GM18517 (cell line): ENCODE measurements around the gene ITPKB.
"Not testable (repeated sequence)": the region's sequence is repeated elsewhere in the genome, so short reads cannot be mapped to it uniquely, and the experiment has no call there.

Experiments
- ATAC-seq: cut with Tn5 transposase; IDR thresholded peaks from one replicate; pipeline ENCODE4 v1.9.1; 2021; ENCODE audit warnings: mild to moderate bottlenecking, moderate library complexity; ENCODE audit not compliant: unreplicated experiment

Gene ITPKB

GRCh38 chr1:226761322-226761721 is 22.2 kb upstream of the ITPKB start:
- ATAC-seq = no peak

- no peak for ATAC-seq
These were observed 15.9 kb upstream of the ITPKB start for GRCh38 chr1:226754793-226755533.

- no peak for ATAC-seq
These were observed 15.0 kb upstream of the ITPKB start for GRCh38 chr1:226754097-226754496.

GRCh38 chr1:226751703-226752102 is 12.6 kb upstream of the ITPKB start:
- no peak for ATAC-seq

- ATAC-seq = no peak
These were observed 12.1 kb upstream of the ITPKB start for GRCh38 chr1:226751214-226751613.

- no peak for ATAC-seq
These were observed 10.4 kb upstream of the ITPKB start for GRCh38 chr1:226749467-226749866.

- ATAC-seq = no peak
These were observed 9.2 kb upstream of the ITPKB start for GRCh38 chr1:226748306-226748705.

GRCh38 chr1:226747519-226748263 is 8.6 kb upstream of the ITPKB start:
- not testable (repeated sequence) for ATAC-seq

- ATAC-seq = no peak
These were observed 4.2 kb upstream of the ITPKB start for GRCh38 chr1:226743259-226743658.

- no peak for ATAC-seq
These were observed 1.9 kb upstream of the ITPKB start for GRCh38 chr1:226741009-226741408.

GRCh38 chr1:226739696-226740065 is 599 bp upstream of the ITPKB start:
- ATAC-seq = no peak

GRCh38 chr1:226738421-226738994 is 574 bp downstream of the ITPKB start:
- peak; percentile 32 for ATAC-seq

GRCh38 chr1:226737819-226738420 is 1.2 kb downstream of the ITPKB start:
- ATAC-seq = peak; percentile 20

GRCh38 chr1:226736908-226737818 is 1.9 kb downstream of the ITPKB start:
- peak; percentile 37 for ATAC-seq

- no peak for ATAC-seq
These were observed 2.8 kb downstream of the ITPKB start for GRCh38 chr1:226736001-226736907.

GRCh38 chr1:226735576-226735975 is 3.5 kb downstream of the ITPKB start:
- ATAC-seq = no peak

GRCh38 chr1:226734611-226735153 is 4.4 kb downstream of the ITPKB start:
- ATAC-seq = no peak

GRCh38 chr1:226733876-226734275 is 5.2 kb downstream of the ITPKB start:
- no peak for ATAC-seq

GRCh38 chr1:226733304-226733703 is 5.8 kb downstream of the ITPKB start:
- no peak for ATAC-seq
